NB4 (cell line): ENCODE measurements around the gene GNAT1.

Source experiments
- CTCF ChIP-seq: IDR thresholded peaks from one replicate; pipeline ENCODE4 v1.5.1; 2012; ENCODE audit warnings: low read depth, low read length
- TF ChIP-seq, protein P1 (sequence below): IDR thresholded peaks from 2 replicates; pipeline ENCODE4 v1.6.1; 2011; ENCODE audit warnings: low read depth, low read length

DNA sequence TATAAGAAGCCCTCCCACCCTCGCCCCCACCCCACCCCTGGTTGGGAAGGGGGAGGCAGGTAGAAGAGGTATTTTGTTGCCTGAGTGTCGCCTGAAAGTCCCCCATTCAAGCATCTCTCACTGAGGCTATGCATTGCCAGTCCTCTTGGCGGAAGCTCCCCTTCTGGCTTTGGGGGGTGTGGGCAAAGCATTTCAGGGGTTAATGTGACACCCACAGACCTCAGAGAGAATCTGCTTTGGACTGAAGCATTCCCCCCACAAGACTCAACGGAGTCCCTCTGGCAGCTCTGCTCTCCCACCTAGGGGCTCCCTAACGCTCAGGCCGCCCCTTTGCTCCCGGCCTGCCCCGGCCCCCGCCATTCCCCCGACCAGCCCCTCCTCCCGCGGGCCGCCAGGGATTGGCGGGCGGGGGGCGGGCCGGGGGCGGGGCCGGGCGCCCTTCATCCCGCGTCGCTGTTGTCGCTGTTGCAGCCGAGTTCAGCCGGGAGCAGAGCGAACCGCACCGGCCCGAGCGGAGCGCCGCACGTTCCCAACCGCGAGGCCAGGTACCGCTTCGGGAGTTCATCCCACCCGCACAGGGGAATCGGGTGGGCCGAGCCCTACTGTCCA is 13.5 kb downstream of the GNAT1 start, which contains the start of gene SLC38A3:
- TF ChIP-seq CTCF, result no peak
- TF ChIP-seq, protein P1, sequence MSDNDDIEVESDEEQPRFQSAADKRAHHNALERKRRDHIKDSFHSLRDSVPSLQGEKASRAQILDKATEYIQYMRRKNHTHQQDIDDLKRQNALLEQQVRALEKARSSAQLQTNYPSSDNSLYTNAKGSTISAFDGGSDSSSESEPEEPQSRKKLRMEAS, result no peak
